Liver (tissue), 9 donors: ENCODE data around the gene TTC28. TPM values are rescaled to one million over a fixed set of nuclear protein-coding genes. Genes with fewer than 3 reads are reported as not detected.

Experiments
- DNase-seq: peaks from one replicate; pipeline ENCODE4 v3.0.0-alpha.2; 2017; ENCODE audit warnings: low spot score
- H3K27ac ChIP-seq, 2 donors: one replicate each; pipeline ENCODE4 v1.7.0; 2013; ENCODE audit warnings: inconsistent platforms in 2 of 2, low read length in 2 of 2, control low read depth in 1 of 2, low read depth in 1 of 2, mild to moderate bottlenecking in 1 of 2
- H3K27me3 ChIP-seq, 4 donors: one replicate each; pipeline versions ENCODE4 v1.6.1 to v1.7.0; 2013; ENCODE audit warnings: low read length in 3 of 4, inconsistent platforms in 1 of 4, mild to moderate bottlenecking in 1 of 4, moderate library complexity in 1 of 4; ENCODE audit not compliant: control insufficient read depth in 4 of 4, insufficient read depth in 4 of 4
- H3K36me3 ChIP-seq, 4 donors: one replicate each; pipeline versions ENCODE4 v1.6.1 to v1.7.0; 2013; ENCODE audit warnings: low read length in 3 of 4, mild to moderate bottlenecking in 3 of 4, low read depth in 1 of 4, moderate library complexity in 1 of 4; ENCODE audit not compliant: control insufficient read depth in 4 of 4, insufficient read depth in 3 of 4
- H3K4me1 ChIP-seq, 4 donors: one replicate each; pipeline versions ENCODE4 v1.6.1 to v1.7.0; 2013; ENCODE audit warnings: low read length in 3 of 4, mild to moderate bottlenecking in 3 of 4, moderate library complexity in 1 of 4; ENCODE audit not compliant: control insufficient read depth in 4 of 4, insufficient read depth in 4 of 4
- H3K4me3 ChIP-seq, 3 donors: one replicate each; pipeline versions ENCODE4 v1.6.1 to v1.7.0; 2013; ENCODE audit warnings: low read length in 3 of 3, control low read depth in 1 of 3, low read depth in 1 of 3, mild to moderate bottlenecking in 1 of 3
- H3K9ac ChIP-seq, 2 donors: one replicate each; pipeline ENCODE4 v1.7.0; 2013; ENCODE audit warnings: low read length in 2 of 2, mild to moderate bottlenecking in 2 of 2, moderate library complexity in 2 of 2, control low read depth in 1 of 2, low read depth in 1 of 2
- H3K9me3 ChIP-seq, 4 donors: one replicate each; pipeline versions ENCODE4 v1.6.1 to v1.7.0; 2013; ENCODE audit warnings: low read length in 3 of 4; ENCODE audit not compliant: control insufficient read depth in 4 of 4
- ATF3 ChIP-seq: IDR thresholded peaks from 2 replicates; pipeline ENCODE4 v1.6.1; 2016; ENCODE audit warnings: antibody characterized with exemption
- EGR1 ChIP-seq, 2 donors: IDR thresholded peaks; 2 replicates each; pipeline ENCODE4 v1.6.1; 2016 to 2018; ENCODE audit warnings: antibody characterized with exemption in 2 of 2, low read depth in 2 of 2
- FOXA1 ChIP-seq: IDR thresholded peaks from 2 replicates; pipeline ENCODE4 v1.6.1; 2016; ENCODE audit warnings: antibody characterized with exemption
- FOXA2 ChIP-seq: IDR thresholded peaks from 2 replicates; pipeline ENCODE4 v1.6.1; 2016; ENCODE audit warnings: antibody characterized with exemption
- GABPA ChIP-seq, 2 donors: IDR thresholded peaks in 1 of 2; conservative IDR thresholded peaks in 1 of 2; 2 replicates each; pipeline ENCODE4 v1.6.1; 2016; ENCODE audit warnings: antibody characterized with exemption in 2 of 2, mild to moderate bottlenecking in 1 of 2, moderate library complexity in 1 of 2
- HNF4A ChIP-seq, 2 donors: conservative IDR thresholded peaks; 2 replicates each; pipeline ENCODE4 v1.6.1; 2016; ENCODE audit warnings: antibody characterized with exemption in 2 of 2, mild to moderate bottlenecking in 2 of 2
- HNF4G ChIP-seq: IDR thresholded peaks from 2 replicates; pipeline ENCODE4 v1.6.1; 2016; ENCODE audit warnings: antibody characterized with exemption
- JUND ChIP-seq, 2 donors: IDR thresholded peaks; 2 replicates each; pipeline ENCODE4 v1.6.1; 2016; ENCODE audit warnings: antibody characterized with exemption in 2 of 2
- NR2F2 ChIP-seq: IDR thresholded peaks from 2 replicates; pipeline ENCODE4 v1.6.1; 2016; ENCODE audit warnings: antibody characterized with exemption
- RAD21 ChIP-seq, 2 donors: IDR thresholded peaks; 2 replicates each; pipeline ENCODE4 v1.6.1; 2016; ENCODE audit warnings: antibody characterized with exemption in 2 of 2, mild to moderate bottlenecking in 2 of 2
- REST ChIP-seq: IDR thresholded peaks from 2 replicates; pipeline ENCODE4 v1.6.1; 2016; ENCODE audit warnings: antibody characterized with exemption, mild to moderate bottlenecking
- RXRA ChIP-seq, 2 donors: IDR thresholded peaks; 2 replicates each; pipeline ENCODE4 v1.6.1; 2017 to 2018; ENCODE audit warnings: antibody characterized with exemption in 2 of 2, mild to moderate bottlenecking in 1 of 2
- SP1 ChIP-seq: IDR thresholded peaks from 2 replicates; pipeline ENCODE4 v1.6.1; 2018; ENCODE audit warnings: antibody characterized with exemption, mild to moderate bottlenecking
- TAF1 ChIP-seq: conservative IDR thresholded peaks from 2 replicates; pipeline ENCODE4 v1.6.1; 2016; ENCODE audit warnings: antibody characterized with exemption, mild to moderate bottlenecking
- YY1 ChIP-seq: IDR thresholded peaks from 2 replicates; pipeline ENCODE4 v1.6.1; 2016; ENCODE audit warnings: antibody characterized with exemption, mild to moderate bottlenecking
- WGBS: extraction: QIAGEN DNeasy Blood & Tissue Kit; methylation state at CpG from one replicate; pipeline ENCODE4 v1.1.7; 2013; 5-methylcytosine and 5-hydroxymethylcytosine counted together
- polyA plus RNA-seq, 2 donors: library from polyadenylated mRNA; stranded (reverse) in 1 of 2; unstranded in 1 of 2; fragments of 200-250 nt in 1 of 2; fragments of >200 nt in 1 of 2; fragmentation: Nextera tagmentation in 1 of 2; extraction: Ambion mirVana in 1 of 2; gene quantifications; one replicate each; pipeline versions ENCODE4 v1.2.1 to v1.2.3, GENCODE V29; 2013 to 2015
- total RNA-seq, 2 donors: library from RNA; depleted of rRNA; stranded (reverse); fragments of >200 nt; gene quantifications; one replicate each; pipeline ENCODE4 v1.2.3, GENCODE V29; 2014
- TF ChIP-seq, protein P1 (sequence below): IDR thresholded peaks from 2 replicates; pipeline ENCODE4 v1.6.1; 2016; ENCODE audit warnings: antibody characterized with exemption
- TF ChIP-seq, protein P2 (sequence below): IDR thresholded peaks from 2 replicates; pipeline ENCODE4 v1.6.1; 2016; ENCODE audit warnings: antibody characterized with exemption
- TF ChIP-seq, protein P3 (sequence below): fragments of 150-350 bp; IDR thresholded peaks from 2 replicates; pipeline ENCODE4 v1.5.1; 2017; ENCODE audit warnings: improper control_type of control experiment, low read depth, low read length; ENCODE audit not compliant: missing input control
- donor health status: healthy.
- donor health status: healthy.
- donor health status: healthy.
- donor health status: healthy.
- donor health status: healthy.

TTC28 gene
- total and polyA plus RNA-seq, 4 donors, result 4.2 to 19.4 (median 5.9) TPM

DNA sequence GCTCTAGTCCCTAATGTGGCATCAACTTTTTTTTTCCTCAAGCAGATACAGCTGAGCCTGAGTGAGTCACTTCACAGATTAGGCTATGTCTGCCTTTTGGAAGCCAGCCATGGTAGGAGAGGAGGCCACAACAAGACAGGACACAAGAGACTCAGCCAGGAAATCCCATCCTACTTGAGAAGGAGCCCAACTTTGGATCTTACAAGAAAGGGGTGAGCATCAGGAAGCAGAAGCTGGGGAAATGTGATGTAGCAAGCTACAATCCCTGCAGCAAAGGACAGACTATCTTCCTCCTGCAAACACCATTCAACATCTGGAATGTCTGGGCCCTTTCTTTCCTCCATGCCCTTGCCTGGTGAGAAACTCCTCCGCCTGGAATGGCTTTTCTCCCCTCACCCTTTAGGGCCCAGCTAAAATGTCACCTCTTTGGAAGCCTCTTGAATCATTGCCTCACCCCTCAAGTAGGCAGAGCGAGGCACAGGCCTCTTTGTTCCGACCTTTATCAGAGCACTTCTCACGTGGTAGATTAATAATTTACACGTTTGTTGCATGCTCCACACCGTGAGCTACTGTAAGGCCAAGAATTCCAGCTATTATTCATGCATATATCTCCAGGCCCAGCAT lies 604.2 kb downstream of the TTC28 start:
- TF ChIP-seq FOXA2 (no peak), REST (no peak), EGR1 (IDR thresholded peaks at IDR 0.05; ENCODE audit: low read depth in 2 of 2) (no peak), TAF1 (no peak), RAD21 (IDR thresholded peaks at IDR 0.05) (no peak), GABPA (IDR thresholded peaks at IDR 0.05 in 1 of 2, conservative IDR thresholded peaks at IDR 0.05 in 1 of 2) (no peak), YY1 (no peak), HNF4A (conservative IDR thresholded peaks at IDR 0.05) (no peak), RXRA (IDR thresholded peaks at IDR 0.05) (no peak), JUND (IDR thresholded peaks at IDR 0.05) (no peak), SP1 (no peak), HNF4G (no peak), NR2F2 (no peak), FOXA1 (no peak), ATF3 (no peak)
- TF ChIP-seq, protein P1, sequence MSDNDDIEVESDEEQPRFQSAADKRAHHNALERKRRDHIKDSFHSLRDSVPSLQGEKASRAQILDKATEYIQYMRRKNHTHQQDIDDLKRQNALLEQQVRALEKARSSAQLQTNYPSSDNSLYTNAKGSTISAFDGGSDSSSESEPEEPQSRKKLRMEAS, result no peak
- TF ChIP-seq, protein P2, sequence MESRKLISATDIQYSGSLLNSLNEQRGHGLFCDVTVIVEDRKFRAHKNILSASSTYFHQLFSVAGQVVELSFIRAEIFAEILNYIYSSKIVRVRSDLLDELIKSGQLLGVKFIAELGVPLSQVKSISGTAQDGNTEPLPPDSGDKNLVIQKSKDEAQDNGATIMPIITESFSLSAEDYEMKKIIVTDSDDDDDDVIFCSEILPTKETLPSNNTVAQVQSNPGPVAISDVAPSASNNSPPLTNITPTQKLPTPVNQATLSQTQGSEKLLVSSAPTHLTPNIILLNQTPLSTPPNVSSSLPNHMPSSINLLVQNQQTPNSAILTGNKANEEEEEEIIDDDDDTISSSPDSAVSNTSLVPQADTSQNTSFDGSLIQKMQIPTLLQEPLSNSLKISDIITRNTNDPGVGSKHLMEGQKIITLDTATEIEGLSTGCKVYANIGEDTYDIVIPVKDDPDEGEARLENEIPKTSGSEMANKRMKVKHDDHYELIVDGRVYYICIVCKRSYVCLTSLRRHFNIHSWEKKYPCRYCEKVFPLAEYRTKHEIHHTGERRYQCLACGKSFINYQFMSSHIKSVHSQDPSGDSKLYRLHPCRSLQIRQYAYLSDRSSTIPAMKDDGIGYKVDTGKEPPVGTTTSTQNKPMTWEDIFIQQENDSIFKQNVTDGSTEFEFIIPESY, result no peak
- TF ChIP-seq, protein P3, sequence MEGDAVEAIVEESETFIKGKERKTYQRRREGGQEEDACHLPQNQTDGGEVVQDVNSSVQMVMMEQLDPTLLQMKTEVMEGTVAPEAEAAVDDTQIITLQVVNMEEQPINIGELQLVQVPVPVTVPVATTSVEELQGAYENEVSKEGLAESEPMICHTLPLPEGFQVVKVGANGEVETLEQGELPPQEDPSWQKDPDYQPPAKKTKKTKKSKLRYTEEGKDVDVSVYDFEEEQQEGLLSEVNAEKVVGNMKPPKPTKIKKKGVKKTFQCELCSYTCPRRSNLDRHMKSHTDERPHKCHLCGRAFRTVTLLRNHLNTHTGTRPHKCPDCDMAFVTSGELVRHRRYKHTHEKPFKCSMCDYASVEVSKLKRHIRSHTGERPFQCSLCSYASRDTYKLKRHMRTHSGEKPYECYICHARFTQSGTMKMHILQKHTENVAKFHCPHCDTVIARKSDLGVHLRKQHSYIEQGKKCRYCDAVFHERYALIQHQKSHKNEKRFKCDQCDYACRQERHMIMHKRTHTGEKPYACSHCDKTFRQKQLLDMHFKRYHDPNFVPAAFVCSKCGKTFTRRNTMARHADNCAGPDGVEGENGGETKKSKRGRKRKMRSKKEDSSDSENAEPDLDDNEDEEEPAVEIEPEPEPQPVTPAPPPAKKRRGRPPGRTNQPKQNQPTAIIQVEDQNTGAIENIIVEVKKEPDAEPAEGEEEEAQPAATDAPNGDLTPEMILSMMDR, result no peak
- Histone ChIP-seq H3K4me3 (no peak overlapping the region), H3K9me3 (no peaks in the 10 kb centered on the region), H3K9ac (no peak overlapping the region), H3K36me3 (no peaks in the 10 kb centered on the region), H3K4me1 (no peaks in the 10 kb centered on the region), H3K27me3 (no peaks in the 10 kb centered on the region), H3K27ac (no peak overlapping the region)
- WGBS, result 69% methylated on average over 6 of the region's 6 CpGs
- no peak for DNase-seq
